H9 (cell line): ENCODE results near the gene LRWD1. TPM values are rescaled to one million over a fixed set of nuclear protein-coding genes. Genes with fewer than 3 reads are reported as not detected.

ENCODE experiments used
- DNase-seq: peaks from one replicate; pipeline ENCODE4 v3.0.0-alpha.2; 2017
- H2AFZ ChIP-seq: one replicate; pipeline ENCODE4 v1.6.1; 2013; ENCODE audit warnings: mild to moderate bottlenecking, low read length, control low read depth, moderate library complexity
- H2AK5ac ChIP-seq: 2 replicates; pipeline ENCODE4 v1.6.1; 2013; ENCODE audit warnings: low read length, control low read depth, mixed read lengths; ENCODE audit not compliant: insufficient read length
- H2BK120ac ChIP-seq: one replicate; pipeline ENCODE4 v1.6.1; 2013; ENCODE audit warnings: low read depth, mild to moderate bottlenecking, low read length, control low read depth, inconsistent platforms; ENCODE audit not compliant: poor library complexity, severe bottlenecking
- H2BK12ac ChIP-seq: 2 replicates; pipeline ENCODE4 v1.6.1; 2013; ENCODE audit warnings: low read length, control low read depth, mixed read lengths, low read depth; ENCODE audit not compliant: insufficient read length
- H2BK15ac ChIP-seq: 2 replicates; pipeline ENCODE4 v1.6.1; 2013; ENCODE audit warnings: low read depth, low read length, control low read depth
- H2BK20ac ChIP-seq: one replicate; pipeline ENCODE4 v1.6.1; 2013; ENCODE audit warnings: low read depth, mild to moderate bottlenecking, low read length, control low read depth, inconsistent platforms; ENCODE audit not compliant: poor library complexity, severe bottlenecking
- H2BK5ac ChIP-seq: 2 replicates; pipeline ENCODE4 v1.6.1; 2013; ENCODE audit warnings: low read length, control low read depth, mixed read lengths; ENCODE audit not compliant: insufficient read length
- H3K14ac ChIP-seq: 2 replicates; pipeline ENCODE4 v1.6.1; 2013; ENCODE audit warnings: low read length, control low read depth; ENCODE audit not compliant: insufficient read depth
- H3K18ac ChIP-seq: 2 replicates; pipeline ENCODE4 v1.6.1; 2013; ENCODE audit warnings: low read depth, mild to moderate bottlenecking, mixed read lengths, low read length, control low read depth; ENCODE audit not compliant: insufficient read length
- H3K23ac ChIP-seq: 2 replicates; pipeline ENCODE4 v1.6.1; 2013; ENCODE audit warnings: low read length, control low read depth, mixed read lengths, low read depth; ENCODE audit not compliant: insufficient read length
- H3K23me2 ChIP-seq: 2 replicates; pipeline ENCODE4 v1.6.1; 2013; ENCODE audit warnings: low read depth, mild to moderate bottlenecking, mixed read lengths, low read length, control low read depth; ENCODE audit not compliant: insufficient read length, poor library complexity, severe bottlenecking
- H3K27ac ChIP-seq: 2 replicates; pipeline ENCODE4 v1.5.1; 2013; ENCODE audit warnings: low read length, control low read depth, mixed read lengths, low read depth; ENCODE audit not compliant: insufficient read length
- H3K27me3 ChIP-seq: 2 replicates; pipeline ENCODE4 v1.6.1; 2013; ENCODE audit warnings: low read length, control low read depth, inconsistent platforms; ENCODE audit not compliant: insufficient read depth
- H3K4ac ChIP-seq: 2 replicates; pipeline ENCODE4 v1.6.1; 2013; ENCODE audit warnings: low read depth, mild to moderate bottlenecking, control low read depth, inconsistent platforms, low read length, moderate library complexity
- H3K4me1 ChIP-seq: 2 replicates; pipeline ENCODE4 v1.6.1; 2013; ENCODE audit warnings: low read length, control low read depth, inconsistent platforms; ENCODE audit not compliant: insufficient read depth
- H3K4me2 ChIP-seq: 2 replicates; pipeline ENCODE4 v1.6.1; 2013; ENCODE audit warnings: low read length, control low read depth, mixed read lengths; ENCODE audit not compliant: insufficient read length, insufficient read depth
- H3K56ac ChIP-seq: 2 replicates; pipeline ENCODE4 v1.6.1; 2013; ENCODE audit warnings: low read depth, mild to moderate bottlenecking, mixed read lengths, low read length, control low read depth; ENCODE audit not compliant: insufficient read length
- H3K79me1 ChIP-seq: 2 replicates; pipeline ENCODE4 v1.6.1; 2013; ENCODE audit warnings: low read depth, mild to moderate bottlenecking, moderate library complexity, low read length, control low read depth, inconsistent platforms; ENCODE audit not compliant: insufficient read depth, poor library complexity, severe bottlenecking
- H3K79me2 ChIP-seq: 2 replicates; pipeline ENCODE4 v1.6.1; 2013; ENCODE audit warnings: low read length, control low read depth, inconsistent platforms; ENCODE audit not compliant: insufficient read depth
- H3K9ac ChIP-seq: 2 replicates; pipeline ENCODE4 v1.6.1; 2013; ENCODE audit warnings: low read length, control low read depth, mixed read lengths; ENCODE audit not compliant: insufficient read length; ENCODE audit errors: extremely low read depth
- H3K9me3 ChIP-seq: one replicate; pipeline ENCODE4 v1.6.1; 2013; ENCODE audit warnings: low read depth, low read length, inconsistent platforms; ENCODE audit not compliant: control insufficient read depth
- H3T11ph ChIP-seq: one replicate; pipeline ENCODE4 v1.6.1; 2013; ENCODE audit warnings: mild to moderate bottlenecking, low read length, control low read depth, inconsistent platforms
- H4K20me1 ChIP-seq: one replicate; pipeline ENCODE4 v1.6.1; 2013; ENCODE audit not compliant: control insufficient read depth, insufficient read length, insufficient read depth
- H4K5ac ChIP-seq: 2 replicates; pipeline ENCODE4 v1.6.1; 2013; ENCODE audit warnings: low read depth, mild to moderate bottlenecking, mixed read lengths, low read length, control low read depth; ENCODE audit not compliant: insufficient read length
- H4K8ac ChIP-seq: replicated peaks from 2 replicates; pipeline ENCODE4 v1.6.1; 2013; ENCODE audit warnings: low read length, control low read depth, mixed read lengths, low read depth; ENCODE audit not compliant: insufficient read length
- H4K91ac ChIP-seq: 2 replicates; pipeline ENCODE4 v1.6.1; 2013; ENCODE audit warnings: low read depth, mild to moderate bottlenecking, moderate library complexity, mixed read lengths, low read length, control low read depth; ENCODE audit not compliant: insufficient read length
- H3K27ac Mint-ChIP-seq, 3 experiments: 2 replicates in 2 of 3; 3 replicates in 1 of 3; pipeline ENCODE4 v1.8.0; 2020 to 2021; ENCODE audit warnings: mixed read lengths in 3 of 3, mild to moderate bottlenecking in 1 of 3, moderate library complexity in 1 of 3
- H3K27me3 Mint-ChIP-seq: 2 replicates; pipeline ENCODE4 v1.8.0; 2021; ENCODE audit warnings: low read depth, mild to moderate bottlenecking, moderate library complexity, mixed read lengths
- H3K36me3 Mint-ChIP-seq, 3 experiments: 2 replicates in 2 of 3; 3 replicates in 1 of 3; pipeline ENCODE4 v1.8.0; 2020 to 2021; ENCODE audit warnings: low read depth in 3 of 3, mixed read lengths in 3 of 3; ENCODE audit not compliant: insufficient read depth in 1 of 3
- H3K4me1 Mint-ChIP-seq, 2 experiments: 2 replicates each; pipeline ENCODE4 v1.8.0; 2020; ENCODE audit warnings: mixed read lengths in 2 of 2
- H3K4me3 Mint-ChIP-seq, 2 experiments: 2 replicates in 1 of 2; 3 replicates in 1 of 2; pipeline ENCODE4 v1.8.0; 2020 to 2021; ENCODE audit warnings: mild to moderate bottlenecking in 2 of 2, mixed read lengths in 2 of 2, moderate library complexity in 1 of 2
- H3K9me3 Mint-ChIP-seq, 2 experiments: 2 replicates in 1 of 2; 3 replicates in 1 of 2; pipeline ENCODE4 v1.8.0; 2020; ENCODE audit warnings: mild to moderate bottlenecking in 2 of 2, mixed read lengths in 2 of 2, moderate library complexity in 1 of 2
- CTCF ChIP-seq: fragments of 200-600 bp; sonication (generic); conservative IDR thresholded peaks from 3 replicates; pipeline ENCODE4 v1.8.0; 2021; ENCODE audit warnings: antibody characterized with exemption, mild to moderate bottlenecking
- WGBS: extraction: QIAGEN DNeasy Blood & Tissue Kit; methylation state at CpG from one replicate; pipeline ENCODE4 v1.1.7; 2013; ENCODE audit warnings: missing lambda C conversion rate, low lambda C conversion rate, mixed read lengths; ENCODE audit not compliant: insufficient read length; ENCODE audit errors: extremely low coverage; 5-methylcytosine and 5-hydroxymethylcytosine counted together
- total RNA-seq: library from RNA; stranded (reverse); gene quantifications from 2 replicates; pipeline ENCODE4 v1.2.1, GENCODE V29; 2021

Gene LRWD1
- total RNA-seq, 1 experiment from 2014 or later, result 35.1 TPM

GRCh38 chr7:102469972-102470825 lies 5.4 kb downstream of the LRWD1 start:
- Histone ChIP-seq H3K4me2 (no peak overlapping the region), H2BK15ac (no peak overlapping the region), H2BK5ac (no peak overlapping the region), H3K9ac (no peak overlapping the region), H4K91ac (no peak overlapping the region), H4K20me1 (no peaks in the 10 kb centered on the region), H2BK120ac (no peak overlapping the region), H3K14ac (no peak overlapping the region), H3K23ac (no peak overlapping the region), H3K4ac (no peak overlapping the region), H3K23me2 (no peaks in the 10 kb centered on the region), H3K27me3 (no peaks in the 10 kb centered on the region), H3K56ac (no peak overlapping the region), H4K5ac (no peak overlapping the region), H3K79me2 (no peaks in the 10 kb centered on the region), H3K79me1 (peaks cover 2% of the 10 kb centered on the region), H2AK5ac (no peak overlapping the region), H2BK12ac (no peak overlapping the region), H2AFZ (no peak overlapping the region), H3K27ac (no peak overlapping the region), H4K8ac (no peak overlapping the region), H3K4me1 (no peaks in the 10 kb centered on the region), H2BK20ac (no peak overlapping the region), H3T11ph (no peak overlapping the region), H3K18ac (no peak overlapping the region), H3K9me3 (no peaks in the 10 kb centered on the region)
- peaks cover 5% of the 10 kb centered on the region in 2 experiments; a peak in 1 of 4 replicates for H3K4me1 Mint-ChIP-seq
- no peak for DNase-seq
- no peak for TF ChIP-seq CTCF
- peak overlapping the region in 1 of 2 experiments; percentile 23; a peak in 1 of 5 replicates for H3K4me3 Mint-ChIP-seq
- no peak overlapping the region; a peak in 2 of 7 replicates for H3K27ac Mint-ChIP-seq
- WGBS, result no CpG with 5 or more reads among the region's 20 CpGs
- H3K27me3 Mint-ChIP-seq, result no peaks in the 10 kb centered on the region
- H3K36me3 Mint-ChIP-seq, result peaks cover 20 to 33% (median 31%) of the 10 kb centered on the region in 3 experiments; a peak in 6 of 7 replicates
- H3K9me3 Mint-ChIP-seq, result no peaks in the 10 kb centered on the region
